Limb (tissue), 2 donors: ENCODE data around the gene MYO1B.
A peak's percentile ranks its signal among the peaks of the same experiment; 100 is the strongest.

ENCODE experiments used
- DNase-seq, 2 donors: peaks; one replicate each; pipeline ENCODE4 v3.0.0-alpha.2; 2016; ENCODE audit errors: extremely low spot score in 2 of 2

MYO1B gene

DNA sequence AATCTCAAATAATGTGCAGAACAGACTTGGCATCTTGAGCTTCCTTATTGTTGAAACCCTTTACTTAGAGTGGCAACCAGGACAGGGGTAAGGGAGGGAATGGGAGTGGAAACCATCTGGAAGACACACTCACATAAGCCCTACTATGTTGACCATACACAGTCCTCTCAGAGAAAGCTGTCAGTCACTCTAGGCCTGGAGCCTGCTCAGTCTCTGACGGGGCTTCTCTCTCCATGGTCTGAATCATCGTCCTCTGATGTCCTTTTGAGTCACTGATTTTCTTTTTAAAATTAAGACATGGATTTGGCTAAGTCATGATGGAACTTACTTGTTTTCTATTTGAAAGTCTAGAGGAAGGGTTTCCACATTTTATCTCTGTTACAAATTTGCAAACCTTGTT is 74.0 kb downstream of the MYO1B start:
- DNase-seq, result no peak

- DNase-seq, result no peak
These were observed 75.7 kb downstream of the MYO1B start for GRCh38 chr2:191320881-191321280.

DNA sequence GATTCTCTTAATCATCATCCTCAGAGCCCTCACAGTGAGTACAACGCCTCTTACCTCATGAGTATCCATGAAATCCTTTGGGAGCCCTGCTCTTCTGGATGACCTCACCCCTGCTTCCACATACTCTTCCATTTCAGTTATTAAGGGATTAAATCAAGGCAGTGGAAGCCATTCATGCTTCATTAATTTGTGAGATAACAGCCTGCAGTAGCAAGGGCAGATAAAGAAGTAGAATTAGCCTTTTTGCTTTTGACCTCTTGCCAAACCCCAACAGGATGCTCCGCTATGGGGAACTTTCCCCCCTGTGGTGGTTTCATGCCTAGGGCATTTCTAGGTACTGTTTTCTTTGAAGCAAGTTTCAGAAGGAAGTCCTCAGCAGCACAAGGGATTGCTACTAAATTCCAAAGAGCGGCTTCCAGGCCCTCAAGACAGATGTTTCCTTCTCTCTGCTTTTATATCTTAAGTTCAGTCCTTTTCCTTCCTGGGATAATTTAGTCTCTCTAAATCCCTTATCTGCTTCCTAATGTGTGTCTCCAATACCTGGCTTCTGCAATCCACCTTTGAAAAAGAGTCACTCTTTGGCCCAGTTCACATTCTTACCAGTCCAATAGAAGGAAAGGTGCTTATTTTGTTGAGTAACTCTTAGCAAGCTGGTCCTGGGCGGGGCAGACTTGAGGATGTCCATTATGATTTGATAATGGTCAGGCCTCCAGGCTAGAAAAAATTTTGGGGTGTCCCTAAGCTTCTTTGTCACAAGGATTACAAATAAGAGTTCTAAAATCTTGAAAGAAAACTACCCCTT is 76.9 kb downstream of the MYO1B start:
- DNase-seq, result no peak

DNA sequence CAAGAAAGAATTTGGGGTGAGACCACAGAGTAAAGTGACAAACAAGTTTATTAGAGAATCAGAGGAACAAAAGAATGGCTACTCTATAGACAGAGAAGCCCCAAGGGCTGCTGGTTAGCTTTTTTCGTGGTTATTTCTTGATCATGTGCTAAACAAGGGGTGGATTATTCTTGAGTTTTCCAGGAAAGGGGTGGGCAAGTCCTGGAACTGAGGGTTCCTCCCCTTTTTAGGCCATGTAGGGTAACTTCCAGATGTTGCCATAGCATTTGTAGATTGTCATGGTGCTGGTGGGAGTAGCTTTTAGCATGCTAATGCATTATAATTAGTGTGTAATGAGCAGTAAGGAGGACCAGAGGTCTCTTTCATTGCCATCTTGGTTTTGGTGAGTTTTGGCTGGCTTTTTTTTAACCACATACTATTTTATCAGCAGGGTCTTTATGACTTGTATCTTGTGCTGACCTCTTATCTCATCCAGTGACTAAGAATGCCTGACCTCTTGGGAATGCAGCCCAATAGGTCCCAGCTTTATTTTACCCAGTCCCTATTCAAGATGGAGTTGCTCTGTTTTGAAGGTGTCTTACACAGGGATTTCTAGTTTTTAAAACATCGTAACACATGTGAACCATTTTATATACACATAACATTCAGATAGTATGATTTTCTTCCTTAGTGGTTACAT is 77.8 kb downstream of the MYO1B start:
- no peak for DNase-seq

DNA sequence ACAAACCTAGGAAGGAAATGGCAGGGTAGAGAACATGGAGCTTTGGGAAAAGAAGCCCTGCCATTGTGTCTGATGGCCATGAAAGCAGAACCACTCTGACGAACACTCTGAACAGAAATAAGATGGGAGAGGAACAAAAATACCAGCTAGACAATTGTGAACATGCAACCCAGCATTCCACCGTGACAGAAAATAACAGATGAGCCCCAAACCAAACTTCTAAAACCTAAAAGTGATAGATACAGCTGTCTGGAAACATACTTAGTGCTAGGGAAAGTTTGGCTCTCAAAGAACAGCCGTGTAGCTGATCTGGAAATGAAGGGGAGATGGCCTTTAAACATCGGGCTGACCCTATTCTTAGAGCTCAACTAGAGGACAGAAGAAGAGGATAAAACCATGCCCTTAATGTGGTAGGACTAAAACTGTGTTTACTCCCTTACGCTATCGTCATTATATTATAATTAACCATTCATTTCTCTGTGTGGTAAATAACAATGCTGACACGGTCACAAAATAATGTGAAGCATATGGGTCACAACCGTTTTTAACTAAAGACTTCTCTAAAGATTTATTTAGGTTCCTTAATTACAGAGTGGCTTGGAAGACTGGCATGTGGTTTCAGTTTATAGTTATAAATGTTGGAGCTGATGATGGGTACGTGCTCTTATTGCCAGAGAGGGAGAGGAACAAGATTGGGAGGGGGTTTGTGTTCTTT is 80.6 kb downstream of the MYO1B start:
- no peak for DNase-seq

- DNase-seq, result no peak
These were observed 82.3 kb downstream of the MYO1B start for GRCh38 chr2:191327484-191327883.

- DNase-seq, result no peak
These were observed 83.1 kb downstream of the MYO1B start for GRCh38 chr2:191328150-191328809.

GRCh38 chr2:191329841-191330240 is 84.6 kb downstream of the MYO1B start:
- no peak for DNase-seq

- DNase-seq, result no peak
These were observed 88.7 kb downstream of the MYO1B start for GRCh38 chr2:191333911-191334357.

DNA sequence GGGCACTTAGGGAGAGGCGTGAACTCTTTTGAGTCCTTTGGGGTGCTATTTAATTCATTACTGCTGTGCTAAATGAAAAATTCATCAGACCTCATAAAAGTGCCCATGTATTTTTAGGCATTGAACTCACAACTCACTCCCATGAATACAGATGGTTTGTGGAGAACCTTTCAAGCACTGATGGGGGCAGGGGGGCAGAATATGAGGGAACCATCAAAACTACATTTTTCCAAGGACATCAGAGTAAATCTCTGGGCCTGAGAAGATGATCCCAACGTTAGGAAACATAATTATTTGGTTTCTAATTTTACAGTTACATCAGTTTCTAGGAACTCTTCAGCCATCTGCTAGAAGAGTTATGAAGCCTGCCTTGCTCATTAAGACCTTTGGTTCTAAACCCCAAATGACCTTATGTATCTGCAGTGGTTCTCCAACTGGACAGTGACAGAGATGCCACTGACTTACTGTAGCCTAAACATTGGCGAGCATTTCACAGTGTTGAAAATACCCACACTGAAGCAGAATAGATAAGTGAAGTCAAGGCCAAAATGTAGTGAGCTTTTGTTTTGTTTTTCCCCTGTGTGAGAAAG is 90.8 kb downstream of the MYO1B start:
- DNase-seq, result no peak

- no peak for DNase-seq
These were observed 96.2 kb downstream of the MYO1B start for GRCh38 chr2:191341436-191341835.

GRCh38 chr2:191343796-191344338 is 98.7 kb downstream of the MYO1B start:
- DNase-seq, result no peak

DNA sequence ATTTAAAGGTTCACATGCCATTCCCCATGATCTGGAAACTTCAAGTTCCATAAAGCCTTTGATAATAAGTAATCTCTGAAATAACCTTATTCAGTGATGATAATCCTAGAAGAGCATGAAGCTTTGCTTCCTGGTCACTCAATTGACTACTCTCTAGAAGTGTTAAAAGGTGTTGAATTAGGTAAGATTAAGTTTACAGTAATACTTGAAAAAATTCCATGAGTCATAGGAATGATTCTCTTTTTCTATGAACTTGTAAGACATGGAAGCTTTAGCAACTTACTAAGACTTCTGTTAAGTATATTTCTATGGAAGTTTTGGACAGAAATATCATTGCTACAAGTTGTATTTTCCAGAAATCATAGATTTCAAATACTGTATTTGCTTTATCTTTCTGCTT is 100.6 kb downstream of the MYO1B start:
- no peak for DNase-seq

DNA sequence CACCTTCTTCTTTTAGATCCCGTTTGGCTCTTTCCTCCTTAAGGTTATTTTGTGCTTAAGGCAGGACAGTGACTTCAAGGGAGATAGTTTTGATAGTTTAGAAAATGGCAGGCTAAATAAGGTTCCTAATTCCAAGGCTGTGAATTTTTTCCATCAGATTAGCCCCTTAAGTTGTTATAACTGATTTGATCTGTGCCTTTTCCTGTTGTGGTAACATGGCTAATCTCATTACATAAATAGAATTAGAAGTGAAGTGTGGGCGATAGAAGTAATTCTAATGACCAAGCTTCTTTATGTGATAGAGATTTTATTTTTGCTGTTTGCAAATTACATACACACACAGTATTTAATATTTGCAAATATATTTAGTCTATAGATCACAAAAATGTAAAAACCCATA is 102.0 kb downstream of the MYO1B start:
- DNase-seq, result no peak

- DNase-seq, result no peak
These were observed 102.7 kb downstream of the MYO1B start for GRCh38 chr2:191347881-191348280.

- DNase-seq, result peak in 1 of 2 donors; percentile 17
These were observed 104.8 kb downstream of the MYO1B start for GRCh38 chr2:191349990-191350389.

DNA sequence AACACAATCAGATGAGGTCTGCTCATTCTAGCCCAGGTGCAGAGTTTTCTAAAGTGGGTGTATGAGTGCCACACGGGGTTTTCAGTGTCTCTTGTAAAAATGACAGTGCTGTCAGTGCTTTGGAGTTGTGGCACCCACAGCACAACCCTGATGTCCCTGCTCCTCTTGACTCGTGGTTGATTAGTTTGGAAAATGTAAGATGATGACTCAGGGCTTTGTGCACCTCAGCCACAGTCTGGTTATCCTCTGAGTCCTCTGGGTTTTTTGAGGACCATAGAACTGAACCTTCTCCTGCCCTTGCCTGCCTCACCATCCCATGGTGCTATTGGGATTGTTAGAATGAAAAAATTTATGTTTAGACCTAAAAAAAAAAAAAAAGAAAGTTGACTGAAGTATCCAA is 105.6 kb downstream of the MYO1B start:
- DNase-seq, result no peak

- DNase-seq, result no peak
These were observed 106.1 kb downstream of the MYO1B start for GRCh38 chr2:191351298-191351697.

DNA sequence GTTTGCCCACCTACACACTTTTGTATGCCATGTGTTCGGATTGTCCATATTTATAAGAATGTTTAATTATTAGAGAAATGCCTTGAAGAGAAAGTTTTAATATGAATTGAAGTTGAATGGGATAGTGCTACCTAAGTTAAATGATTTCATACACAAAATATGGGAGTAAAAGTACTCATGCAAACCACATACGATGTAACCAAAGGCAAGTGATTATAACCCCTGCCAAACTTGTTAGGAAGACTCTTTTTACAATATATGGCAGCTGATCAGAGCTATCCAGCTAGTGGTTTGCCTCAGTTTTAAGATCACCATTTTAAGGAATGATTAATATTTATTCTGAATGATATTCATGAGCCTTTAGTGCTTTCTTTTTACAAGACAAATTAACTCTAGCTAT is 106.7 kb downstream of the MYO1B start:
- no peak for DNase-seq

DNA sequence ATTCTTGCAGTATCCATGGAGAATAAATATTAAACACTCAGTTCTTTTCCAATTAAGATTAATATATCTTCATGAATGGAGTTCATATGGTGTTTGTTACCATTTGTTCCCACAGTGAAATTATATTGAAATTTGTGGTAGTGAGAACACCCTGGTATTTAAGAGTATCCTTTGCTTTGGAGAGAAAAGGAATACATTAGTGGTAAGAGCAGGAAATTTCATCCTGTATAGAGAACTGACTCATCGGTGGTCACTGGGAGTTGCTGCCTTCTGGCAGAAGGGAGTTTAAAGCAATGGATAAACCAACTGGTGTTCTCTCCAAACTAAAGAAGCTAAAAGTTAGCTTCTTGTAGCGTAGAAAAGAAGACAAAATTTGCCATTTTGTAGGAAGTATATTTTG is 107.3 kb downstream of the MYO1B start:
- DNase-seq, result peak in 1 of 2 donors; percentile 15

DNA sequence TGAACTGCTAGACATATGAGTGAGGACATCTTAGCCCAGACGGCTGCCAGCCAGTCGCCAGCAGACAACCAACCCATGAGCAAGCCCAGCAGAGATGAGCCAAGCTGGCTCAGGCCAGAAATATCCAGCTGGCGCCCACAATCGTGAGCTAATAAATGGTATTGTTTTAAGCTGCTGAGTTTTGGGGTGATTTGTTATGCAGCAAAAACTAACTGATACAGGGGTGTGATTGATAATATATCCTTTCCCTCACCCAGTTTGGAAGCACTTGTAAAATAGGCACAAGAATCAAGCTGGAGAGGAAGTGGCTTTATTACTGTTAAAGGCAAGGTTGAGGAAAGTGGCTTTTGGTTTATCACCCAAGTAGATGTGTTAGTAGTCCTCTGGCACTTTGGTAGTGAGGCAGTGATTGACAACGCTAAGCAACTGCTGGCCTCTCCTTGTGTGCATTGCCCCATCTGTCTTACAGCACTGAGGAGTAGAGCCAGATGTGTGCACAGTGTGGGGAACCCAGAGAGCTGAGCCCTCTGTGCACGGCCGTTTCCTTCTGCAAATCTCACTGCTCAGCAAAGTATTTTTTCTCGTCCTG is 110.1 kb downstream of the MYO1B start:
- no peak for DNase-seq
